ENCODE measurements around the gene P2RX5. TPM values are rescaled to one million over a fixed set of nuclear protein-coding genes. Genes with fewer than 3 reads are reported as not detected.

P2RX5 gene
- total and polyA plus RNA-seq, 9 donors, result 0.15 to 1.1 (median 0.61) TPM

DNA sequence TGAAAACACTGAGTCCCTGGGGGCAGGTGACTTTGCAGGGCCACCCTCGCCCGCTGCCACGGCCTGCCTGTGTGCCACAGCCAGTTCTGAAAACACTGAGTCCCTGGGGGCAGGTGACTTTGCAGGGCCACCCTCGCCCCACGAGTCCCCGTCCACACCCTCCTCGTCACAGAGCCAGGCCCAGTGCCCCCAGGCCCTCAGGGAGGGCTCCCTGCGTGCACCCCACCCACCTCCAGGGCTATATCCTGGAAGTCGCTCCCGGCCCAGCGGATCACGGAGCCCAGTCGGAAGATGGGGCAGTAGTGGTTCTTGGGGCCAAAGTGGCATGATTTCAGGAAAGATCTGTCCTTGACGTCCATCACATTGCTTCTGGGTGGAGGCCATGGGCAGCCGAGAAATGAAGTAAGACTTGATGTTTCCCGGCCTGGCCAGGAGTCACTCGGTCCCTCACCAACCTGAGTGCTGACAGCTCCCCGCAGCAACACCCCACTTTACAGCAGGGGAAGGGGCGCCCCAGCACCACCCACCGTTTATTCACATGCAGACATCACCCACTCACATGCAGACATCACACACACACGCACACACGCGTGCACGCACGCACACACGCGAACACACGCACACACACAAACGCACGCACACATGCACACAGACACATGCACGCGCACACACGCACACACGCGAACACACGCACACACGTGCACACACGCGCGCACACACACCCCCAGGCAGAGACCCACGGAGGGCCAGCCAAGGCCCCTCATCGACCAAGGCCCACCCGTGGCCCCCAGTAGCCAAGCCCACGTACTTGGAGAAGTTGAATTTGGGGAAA is 6.5 kb downstream of the P2RX5 start:
- TF ChIP-seq EP300 (IDR thresholded peaks at IDR 0.05) (no peak), POLR2A (IDR thresholded peaks at IDR 0.05) (no peak)
- TF ChIP-seq, protein P1, sequence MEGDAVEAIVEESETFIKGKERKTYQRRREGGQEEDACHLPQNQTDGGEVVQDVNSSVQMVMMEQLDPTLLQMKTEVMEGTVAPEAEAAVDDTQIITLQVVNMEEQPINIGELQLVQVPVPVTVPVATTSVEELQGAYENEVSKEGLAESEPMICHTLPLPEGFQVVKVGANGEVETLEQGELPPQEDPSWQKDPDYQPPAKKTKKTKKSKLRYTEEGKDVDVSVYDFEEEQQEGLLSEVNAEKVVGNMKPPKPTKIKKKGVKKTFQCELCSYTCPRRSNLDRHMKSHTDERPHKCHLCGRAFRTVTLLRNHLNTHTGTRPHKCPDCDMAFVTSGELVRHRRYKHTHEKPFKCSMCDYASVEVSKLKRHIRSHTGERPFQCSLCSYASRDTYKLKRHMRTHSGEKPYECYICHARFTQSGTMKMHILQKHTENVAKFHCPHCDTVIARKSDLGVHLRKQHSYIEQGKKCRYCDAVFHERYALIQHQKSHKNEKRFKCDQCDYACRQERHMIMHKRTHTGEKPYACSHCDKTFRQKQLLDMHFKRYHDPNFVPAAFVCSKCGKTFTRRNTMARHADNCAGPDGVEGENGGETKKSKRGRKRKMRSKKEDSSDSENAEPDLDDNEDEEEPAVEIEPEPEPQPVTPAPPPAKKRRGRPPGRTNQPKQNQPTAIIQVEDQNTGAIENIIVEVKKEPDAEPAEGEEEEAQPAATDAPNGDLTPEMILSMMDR (IDR thresholded peaks at IDR 0.05), result no peak
- intact Hi-C loops (cut with DNase I), result no loop called here
- 87 to 91% (median 90%) methylated on average over 37 to 44 of the region's 44 CpGs for WGBS, 3 donors
- H3K27me3 ChIP-seq, result no peaks in the 10 kb centered on the region
- H3K9me3 ChIP-seq, result no peaks in the 10 kb centered on the region
- no peaks in the 10 kb centered on the region for H3K36me3 ChIP-seq
- no peak overlapping the region for H3K27ac ChIP-seq
- DNase-seq, result no peak
- no peak overlapping the region for H3K4me3 ChIP-seq
- H3K4me1 ChIP-seq (ENCODE audit: insufficient read depth), result no peaks in the 10 kb centered on the region

DNA sequence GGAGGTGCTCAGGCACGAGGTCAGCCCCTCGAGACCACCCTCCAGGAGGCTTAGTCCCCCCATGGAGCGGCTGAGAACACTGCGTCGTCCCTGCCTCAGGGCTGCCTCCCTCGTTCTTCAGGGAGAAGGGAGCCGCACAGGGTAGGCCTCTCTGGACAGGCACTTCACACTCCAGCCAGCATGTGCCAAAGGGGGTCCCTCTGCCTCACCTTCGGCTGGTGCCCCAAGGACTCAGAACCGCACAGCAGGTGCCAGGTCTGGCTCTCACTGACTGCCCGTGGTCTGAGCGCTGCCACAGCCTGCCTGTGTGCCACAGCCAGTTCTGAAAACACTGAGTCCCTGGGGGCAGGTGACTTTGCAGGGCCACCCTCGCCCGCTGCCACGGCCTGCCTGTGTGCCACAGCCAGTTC is 7.1 kb downstream of the P2RX5 start:
- no peaks in the 10 kb centered on the region for H3K27me3 ChIP-seq
- no peak overlapping the region for H3K4me3 ChIP-seq
- no peaks in the 10 kb centered on the region for H3K9me3 ChIP-seq
- DNase-seq, result no peak
- H3K36me3 ChIP-seq, result no peaks in the 10 kb centered on the region
- intact Hi-C loops (cut with DNase I), result no loop called here
- H3K27ac ChIP-seq, result no peak overlapping the region
- WGBS, 3 donors, result 74 to 85% (median 82%) methylated on average over 10 to 14 of the region's 14 CpGs
- no peaks in the 10 kb centered on the region for H3K4me1 ChIP-seq (ENCODE audit: insufficient read depth)
- TF ChIP-seq POLR2A (IDR thresholded peaks at IDR 0.05) (no peak), EP300 (IDR thresholded peaks at IDR 0.05) (no peak)
- TF ChIP-seq, protein P1 (IDR thresholded peaks at IDR 0.05), result no peak

DNA sequence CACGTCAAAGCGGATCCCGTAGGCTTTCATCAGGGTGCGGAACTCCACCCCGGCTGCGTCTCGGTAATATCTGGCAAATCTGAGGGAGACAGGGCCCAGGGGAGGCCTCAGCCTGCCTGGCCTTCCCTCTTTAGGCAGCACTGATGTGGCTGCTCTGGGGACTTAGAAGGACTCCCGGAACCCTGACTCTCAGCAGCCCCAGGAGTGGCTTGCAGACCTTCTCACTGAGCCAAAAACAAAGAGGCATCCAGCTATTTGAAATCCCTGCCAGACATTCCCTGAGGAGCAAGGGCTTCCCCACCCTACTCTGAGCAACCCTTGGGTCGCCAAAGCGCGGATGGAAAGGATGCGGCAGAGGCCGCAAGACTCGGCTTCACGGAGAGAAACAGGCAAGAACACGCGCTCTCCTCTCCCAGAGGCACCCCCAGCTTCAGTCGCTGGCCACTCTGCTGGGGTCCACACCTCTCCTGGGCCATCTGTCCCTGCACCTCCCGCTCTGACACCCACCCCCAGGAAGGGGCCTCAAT is 7.9 kb downstream of the P2RX5 start:
- TF ChIP-seq EP300 (IDR thresholded peaks at IDR 0.05) (no peak), POLR2A (IDR thresholded peaks at IDR 0.05) (no peak)
- TF ChIP-seq, protein P1 (IDR thresholded peaks at IDR 0.05), result no peak
- WGBS, 3 donors, result 22 to 29% (median 25%) methylated on average over 16 to 19 of the region's 19 CpGs
- H3K27ac ChIP-seq, result no peak overlapping the region
- no peaks in the 10 kb centered on the region for H3K36me3 ChIP-seq
- no peaks in the 10 kb centered on the region for H3K27me3 ChIP-seq
- no peak overlapping the region for H3K4me3 ChIP-seq
- intact Hi-C loops (cut with DNase I), result no loop called here
- no peaks in the 10 kb centered on the region for H3K4me1 ChIP-seq (ENCODE audit: insufficient read depth)
- DNase-seq, result no peak
- H3K9me3 ChIP-seq, result no peaks in the 10 kb centered on the region

DNA sequence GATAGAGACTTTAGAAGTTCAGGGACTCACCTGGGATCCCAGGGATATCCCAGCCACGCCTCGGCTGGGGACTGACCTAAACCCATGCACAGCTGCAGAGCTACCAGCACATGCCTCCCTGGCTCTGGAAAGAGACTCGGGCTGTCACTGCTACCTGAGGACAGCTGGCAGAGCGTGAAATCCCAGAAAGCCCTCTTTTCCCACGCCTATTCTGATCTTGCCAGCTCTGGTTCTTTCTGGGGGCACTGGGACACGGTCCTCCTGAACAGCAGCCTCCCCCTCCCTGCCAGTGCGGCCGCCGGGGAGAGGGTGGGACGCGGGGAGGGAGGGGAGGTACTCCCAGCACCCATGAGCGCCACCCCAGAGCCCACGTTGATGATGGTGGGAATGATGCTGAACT is 10.8 kb downstream of the P2RX5 start:
- Histone ChIP-seq H3K4me3 (no peak overlapping the region), H3K27ac (no peak overlapping the region), H3K36me3 (no peaks in the 10 kb centered on the region), H3K27me3 (no peaks in the 10 kb centered on the region), H3K4me1 (ENCODE audit: insufficient read depth) (no peaks in the 10 kb centered on the region), H3K9me3 (no peaks in the 10 kb centered on the region)
- TF ChIP-seq, protein P1 (IDR thresholded peaks at IDR 0.05), result no peak
- TF ChIP-seq POLR2A (IDR thresholded peaks at IDR 0.05), result no peak
- TF ChIP-seq EP300 (IDR thresholded peaks at IDR 0.05), result no peak
- 16 to 22% (median 17%) methylated on average over 13 of the region's 13 CpGs for WGBS, 3 donors
- intact Hi-C loops (cut with DNase I), result no loop called here
- no peak for DNase-seq

All from ovary (tissue), 9 donors.